Activated CD8-positive, alpha-beta T cell treated with anti-CD3 and anti-CD28 coated beads for 36 hours (primary cell): ENCODE measurements around the gene DOC2A. TPM values are rescaled to one million over a fixed set of nuclear protein-coding genes. Genes with fewer than 3 reads are reported as not detected.

Experiments
- ATAC-seq: fragments of 200-7000 bp; cut with Tn5 transposase; one replicate; pipeline ENCODE4 v1.10.0; 2021; ENCODE audit warnings: mild to moderate bottlenecking, moderate library complexity
- CTCF ChIA-PET: fragments of 350-600 bp; sonication (Branson Sonifier 250); formaldehyde crosslinking; loops from one replicate; lab custom pipeline; 2021; ENCODE audit warnings: antibody characterized with exemption; lab: Charles Lee
- POLR2A ChIA-PET: fragments of 350-600 bp; sonication (Branson Sonifier 250); formaldehyde crosslinking; loops from one replicate; lab custom pipeline; 2021; ENCODE audit warnings: antibody characterized with exemption; lab: Charles Lee
- DNase-seq: peaks from one replicate; pipeline ENCODE4 v3.0.0-alpha.2; 2020
- H3K27ac Mint-ChIP-seq: one replicate; pipeline ENCODE4 v1.8.0; 2021; ENCODE audit warnings: mild to moderate bottlenecking, mixed read lengths
- H3K27me3 Mint-ChIP-seq: one replicate; pipeline ENCODE4 v1.8.0; 2021; ENCODE audit warnings: mixed read lengths
- H3K36me3 Mint-ChIP-seq: one replicate; pipeline ENCODE4 v1.8.0; 2021; ENCODE audit warnings: low read depth, mixed read lengths
- H3K4me1 Mint-ChIP-seq: one replicate; pipeline ENCODE4 v1.8.0; 2021; ENCODE audit warnings: low read depth, mixed read lengths
- H3K4me3 Mint-ChIP-seq: one replicate; pipeline ENCODE4 v1.8.0; 2021; ENCODE audit warnings: mild to moderate bottlenecking, moderate library complexity, mixed read lengths
- H3K9me3 Mint-ChIP-seq: one replicate; pipeline ENCODE4 v1.8.0; 2021; ENCODE audit warnings: mixed read lengths
- intact Hi-C: fragments of 100-400 bp; cut with micrococcal nuclease; formaldehyde crosslinking; loops from one replicate; pipeline ENCODE4 v1.10.0; 2022
- total RNA-seq, 2 experiments: library from RNA; stranded (reverse); gene quantifications; one replicate each; pipeline ENCODE4 v1.2.3, GENCODE V29; 2021
- TF ChIP-seq, protein P1 (sequence below): fragments of 200-600 bp; IDR thresholded peaks from one replicate; pipeline ENCODE4 v1.8.0; 2022; ENCODE audit warnings: antibody characterized with exemption, mild to moderate bottlenecking

DOC2A gene
- total RNA-seq, 2 experiments from 2014 or later: 0.68 to 1.8 TPM

DNA sequence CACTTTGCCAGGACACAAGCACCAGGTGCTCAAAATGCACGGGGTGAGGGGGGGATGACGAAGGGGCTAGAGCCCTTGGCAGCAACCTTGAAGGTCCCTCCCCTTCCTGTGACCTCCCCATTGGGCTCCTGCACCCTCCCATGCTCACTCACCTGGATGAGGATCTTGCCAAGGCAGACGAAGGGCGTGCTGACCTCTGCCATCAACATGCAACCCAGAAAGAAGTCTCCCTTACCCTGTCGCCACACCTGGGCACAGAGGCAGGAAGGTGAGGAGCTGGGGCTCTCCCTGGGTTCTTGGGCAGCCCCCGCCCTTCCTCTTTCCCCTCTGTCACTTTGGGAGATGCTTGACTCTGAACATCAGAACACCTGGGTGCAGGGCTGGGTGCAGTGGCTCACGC is 14.7 kb upstream of the DOC2A start:
- ATAC-seq (no peak), DNase-seq (no peak)
- intact Hi-C loops: loop anchor here (10.0 kb wide), 1 partner anchor 321 kb away; no protein-coding TSS in a partner anchor
- no peak overlapping the region for H3K27ac Mint-ChIP-seq
- POLR2A ChIA-PET: no interaction called here
- H3K36me3 Mint-ChIP-seq: no peaks in the 10 kb centered on the region
- TF ChIP-seq, protein P1, sequence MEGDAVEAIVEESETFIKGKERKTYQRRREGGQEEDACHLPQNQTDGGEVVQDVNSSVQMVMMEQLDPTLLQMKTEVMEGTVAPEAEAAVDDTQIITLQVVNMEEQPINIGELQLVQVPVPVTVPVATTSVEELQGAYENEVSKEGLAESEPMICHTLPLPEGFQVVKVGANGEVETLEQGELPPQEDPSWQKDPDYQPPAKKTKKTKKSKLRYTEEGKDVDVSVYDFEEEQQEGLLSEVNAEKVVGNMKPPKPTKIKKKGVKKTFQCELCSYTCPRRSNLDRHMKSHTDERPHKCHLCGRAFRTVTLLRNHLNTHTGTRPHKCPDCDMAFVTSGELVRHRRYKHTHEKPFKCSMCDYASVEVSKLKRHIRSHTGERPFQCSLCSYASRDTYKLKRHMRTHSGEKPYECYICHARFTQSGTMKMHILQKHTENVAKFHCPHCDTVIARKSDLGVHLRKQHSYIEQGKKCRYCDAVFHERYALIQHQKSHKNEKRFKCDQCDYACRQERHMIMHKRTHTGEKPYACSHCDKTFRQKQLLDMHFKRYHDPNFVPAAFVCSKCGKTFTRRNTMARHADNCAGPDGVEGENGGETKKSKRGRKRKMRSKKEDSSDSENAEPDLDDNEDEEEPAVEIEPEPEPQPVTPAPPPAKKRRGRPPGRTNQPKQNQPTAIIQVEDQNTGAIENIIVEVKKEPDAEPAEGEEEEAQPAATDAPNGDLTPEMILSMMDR: no peak
- H3K4me1 Mint-ChIP-seq: peaks cover 6% of the 10 kb centered on the region
- CTCF ChIA-PET: no interaction called here
- H3K27me3 Mint-ChIP-seq: peaks cover 34% of the 10 kb centered on the region
- H3K4me3 Mint-ChIP-seq: no peak overlapping the region
- H3K9me3 Mint-ChIP-seq: no peaks in the 10 kb centered on the region

DNA sequence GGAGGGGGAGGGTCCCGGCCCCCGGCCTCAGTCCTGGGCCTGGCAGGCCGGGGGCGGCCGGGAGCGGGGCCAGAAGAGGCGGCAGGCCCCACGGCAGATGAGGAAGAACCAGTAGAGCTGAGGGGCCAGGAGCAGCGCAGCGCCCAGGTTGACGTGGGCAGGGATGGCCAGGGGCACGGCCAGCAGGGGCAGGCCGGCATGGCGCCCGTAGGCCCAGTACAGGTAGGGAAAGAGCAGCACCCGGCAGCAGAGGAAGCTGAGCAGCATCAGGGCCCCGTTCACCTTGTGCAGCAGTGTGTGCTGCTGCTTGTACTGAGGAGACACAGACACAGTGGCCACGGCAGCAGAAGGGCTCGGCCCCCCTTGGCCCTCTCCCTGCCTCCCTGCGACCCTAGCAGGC is 14.3 kb upstream of the DOC2A start:
- ATAC-seq (no peak), DNase-seq (no peak)
- no peak overlapping the region for H3K4me3 Mint-ChIP-seq
- H3K36me3 Mint-ChIP-seq: no peaks in the 10 kb centered on the region
- CTCF ChIA-PET: no interaction called here
- peaks cover 32% of the 10 kb centered on the region for H3K27me3 Mint-ChIP-seq
- no peaks in the 10 kb centered on the region for H3K9me3 Mint-ChIP-seq
- H3K4me1 Mint-ChIP-seq: peaks cover 6% of the 10 kb centered on the region
- intact Hi-C loops: loop anchor here (10.0 kb wide), 1 partner anchor 320 kb away; no protein-coding TSS in a partner anchor
- TF ChIP-seq, protein P1: no peak
- POLR2A ChIA-PET: no interaction called here
- no peak overlapping the region for H3K27ac Mint-ChIP-seq

DNA sequence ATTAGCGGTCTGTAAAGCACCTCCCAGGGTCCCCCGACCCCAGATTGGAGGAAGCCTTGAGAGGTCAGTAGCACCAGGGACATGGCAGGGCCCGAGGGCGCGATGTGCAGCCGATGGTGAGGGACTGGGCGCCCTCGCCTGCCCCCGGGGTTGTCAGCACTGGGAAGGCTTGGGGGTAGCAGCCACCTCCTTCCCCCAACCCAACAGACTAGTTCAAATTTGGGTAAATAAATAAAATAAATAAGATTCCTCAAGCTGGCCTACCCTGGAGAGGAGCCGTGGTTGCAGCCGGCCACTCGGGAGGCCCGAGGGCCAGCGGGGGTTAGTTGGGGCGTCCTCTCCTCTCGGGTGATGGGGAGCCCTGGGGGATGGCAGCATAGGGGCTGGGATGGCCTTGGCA is 13.6 kb upstream of the DOC2A start:
- Mint-ChIP-seq H3K9me3 (no peaks in the 10 kb centered on the region), H3K27ac (no peak overlapping the region), H3K36me3 (no peaks in the 10 kb centered on the region), H3K27me3 (peaks cover 25% of the 10 kb centered on the region), H3K4me3 (no peak overlapping the region), H3K4me1 (peaks cover 6% of the 10 kb centered on the region)
- ChIA-PET CTCF (no interaction called here), POLR2A (no interaction called here)
- TF ChIP-seq, protein P1: no peak
- intact Hi-C loops: loop anchor here (10.0 kb wide), 1 partner anchor 320 kb away; no protein-coding TSS in a partner anchor
- ATAC-seq (no peak), DNase-seq (no peak)

DNA sequence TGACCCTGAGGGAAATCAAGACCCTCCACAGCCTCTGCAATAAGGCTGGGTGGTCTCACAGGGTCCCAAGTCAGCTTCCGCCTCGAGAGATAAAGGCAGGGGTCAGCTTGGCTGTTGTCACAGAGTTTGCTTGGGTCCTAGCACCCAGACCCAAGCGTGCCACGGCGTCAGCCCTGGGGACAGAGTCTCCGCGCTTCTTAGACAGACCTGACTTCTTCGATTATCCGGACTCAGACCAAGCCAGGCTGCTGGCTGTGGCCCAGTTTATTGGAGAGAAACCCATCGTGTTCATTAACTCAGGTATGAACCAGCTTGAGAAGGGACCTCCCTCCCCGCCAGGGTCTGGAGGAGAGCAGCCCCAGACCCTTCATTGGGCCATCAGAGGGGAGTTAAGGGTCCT is 12.8 kb upstream of the DOC2A start:
- Mint-ChIP-seq H3K27ac (no peak overlapping the region), H3K36me3 (no peaks in the 10 kb centered on the region), H3K4me3 (no peak overlapping the region), H3K27me3 (peaks cover 17% of the 10 kb centered on the region), H3K4me1 (peaks cover 8% of the 10 kb centered on the region), H3K9me3 (no peaks in the 10 kb centered on the region)
- ChIA-PET POLR2A (no interaction called here), CTCF (interaction anchor here (1.3 to 2.5 kb wide), 3 partner anchors 8 to 332 kb away, joined by 3 to 21 read pairs (median 3); partner anchors contain the start of gene TLCD3B)
- no peak for DNase-seq
- TF ChIP-seq, protein P1: no peak
- ATAC-seq: no peak
- intact Hi-C loops: loop anchor here (10.0 kb wide), 1 partner anchor 319 kb away; no protein-coding TSS in a partner anchor

DNA sequence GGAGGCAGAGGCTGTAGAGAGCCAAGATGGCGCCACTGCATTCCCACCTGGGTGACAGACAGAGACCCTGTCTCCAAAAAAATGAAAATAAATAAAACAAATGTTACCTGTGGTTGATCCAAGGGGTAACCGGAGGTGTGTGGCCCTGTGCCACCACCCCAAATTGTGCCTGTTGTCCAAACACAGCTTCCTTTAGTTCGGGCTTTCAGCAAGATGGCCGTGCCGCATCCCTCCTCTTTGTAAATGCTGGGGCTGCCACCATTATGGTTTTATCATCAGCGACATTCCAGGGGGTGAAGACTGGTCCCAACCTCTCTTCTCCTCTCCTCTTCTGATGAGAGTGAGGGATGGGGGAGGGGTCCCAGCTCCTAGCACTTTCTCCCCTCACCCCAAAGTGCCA is 12.1 kb upstream of the DOC2A start, which contains the start of gene C16orf92:
Gene C16orf92, plus strand, starts transcription at position 312 of the 400 bp plus-strand sequence. CDS start 143 bp downstream, outside the sequence.
- POLR2A ChIA-PET: no interaction called here

More for the DNA sequence above, 12.1 kb upstream of the DOC2A start, which contains the start of gene C16orf92:
- CTCF ChIA-PET: interaction anchor here (0.7 to 2.5 kb wide), 6 partner anchors 9 to 331 kb away, joined by 3 to 21 read pairs (median 3); partner anchors contain the start of gene TLCD3B
- H3K27me3 Mint-ChIP-seq: peaks cover 13% of the 10 kb centered on the region
- H3K4me3 Mint-ChIP-seq: no peak within 1 kb of the TSS
- H3K27ac Mint-ChIP-seq: no peak within 1 kb of the TSS
- no peaks in the 10 kb centered on the region for H3K9me3 Mint-ChIP-seq
- H3K4me1 Mint-ChIP-seq: peaks cover 8% of the 10 kb centered on the region
- no peaks in the 10 kb centered on the region for H3K36me3 Mint-ChIP-seq
- TF ChIP-seq, protein P1: no peak
- no peak for ATAC-seq
- intact Hi-C loops: loop anchor here (10.0 kb wide), 1 partner anchor 318 kb away; no protein-coding TSS in a partner anchor
- DNase-seq: no peak
